NT2/D1 (cell line): ENCODE results near the gene RSPH10B2.
A peak's percentile ranks its signal among the peaks of the same experiment; 100 is the strongest.
"Not testable (repeated sequence)": the region's sequence is repeated elsewhere in the genome, so short reads cannot be mapped to it uniquely, and the experiment has no call there.

Experiments used
- DNase-seq: peaks from one replicate; pipeline ENCODE4 v3.0.0-alpha.2; 2011; ENCODE audit warnings: low read depth, low spot score
- H3K27me3 ChIP-seq: 2 replicates; pipeline ENCODE4 v1.6.0; 2011; ENCODE audit warnings: mild to moderate bottlenecking; ENCODE audit not compliant: insufficient read length, insufficient read depth
- H3K36me3 ChIP-seq: 2 replicates; pipeline ENCODE4 v1.6.1; 2011; ENCODE audit warnings: mild to moderate bottlenecking, low read length, mixed read lengths; ENCODE audit not compliant: insufficient read depth, insufficient read length
- H3K4me1 ChIP-seq: 2 replicates; pipeline ENCODE4 v1.5.1; 2011; ENCODE audit not compliant: insufficient read depth, insufficient read length
- H3K4me3 ChIP-seq: 2 replicates; pipeline ENCODE4 v1.5.1; 2011; ENCODE audit warnings: low read depth; ENCODE audit not compliant: insufficient read length
- H3K9ac ChIP-seq: 2 replicates; pipeline ENCODE4 v1.6.0; 2011; ENCODE audit warnings: low read depth; ENCODE audit not compliant: insufficient read length
- H3K9me3 ChIP-seq: 2 replicates; pipeline ENCODE4 v1.5.1; 2011; ENCODE audit warnings: mild to moderate bottlenecking, low read length; ENCODE audit not compliant: insufficient read depth

RSPH10B2 gene

GRCh38 chr7:6813011-6813410 lies 59.1 kb downstream of the RSPH10B2 start:
- peaks cover 28% of the 10 kb centered on the region for H3K36me3 ChIP-seq
- not testable (repeated sequence) for H3K9ac ChIP-seq, H3K9me3 ChIP-seq, H3K4me1 ChIP-seq, H3K27me3 ChIP-seq, H3K4me3 ChIP-seq, DNase-seq

- not testable (repeated sequence) for H3K9ac ChIP-seq, H3K4me1 ChIP-seq, H3K9me3 ChIP-seq, H3K27me3 ChIP-seq, DNase-seq, H3K4me3 ChIP-seq
- peaks cover 28% of the 10 kb centered on the region for H3K36me3 ChIP-seq
Measured at GRCh38 chr7:6815470-6815869, 61.6 kb downstream of the RSPH10B2 start.

GRCh38 chr7:6821622-6822021 lies 67.7 kb downstream of the RSPH10B2 start:
- H3K4me3 ChIP-seq, H3K9me3 ChIP-seq, H3K27me3 ChIP-seq, DNase-seq, H3K4me1 ChIP-seq, H3K9ac ChIP-seq: not testable (repeated sequence)
- peaks cover 24% of the 10 kb centered on the region for H3K36me3 ChIP-seq

GRCh38 chr7:6825236-6826125 lies 71.6 kb downstream of the RSPH10B2 start:
- Histone ChIP-seq H3K4me3 (peak overlapping the region; percentile 39), H3K36me3 (peaks cover 15% of the 10 kb centered on the region)
- H3K9ac ChIP-seq, H3K27me3 ChIP-seq, H3K9me3 ChIP-seq, H3K4me1 ChIP-seq, DNase-seq: not testable (repeated sequence)

- not testable (repeated sequence) for H3K27me3 ChIP-seq
- peak within 1 kb of the TSS; percentile 74 for H3K9ac ChIP-seq
- peak; percentile 78 for DNase-seq
Measured at GRCh38 chr7:6826151-6826550, 72.2 kb downstream of the RSPH10B2 start, which contains the start of gene CCZ1B. TSS of gene CCZ1B (minus strand) at chr7:6826275. CDS start at chr7:6826197, 78 bp downstream.

GRCh38 chr7:6827180-6827579 lies 73.3 kb downstream of the RSPH10B2 start:
- not testable (repeated sequence) for H3K4me3 ChIP-seq, H3K9ac ChIP-seq, H3K9me3 ChIP-seq, H3K36me3 ChIP-seq, H3K27me3 ChIP-seq, H3K4me1 ChIP-seq
- DNase-seq: peak; percentile 28

More at GRCh38 chr7:6826151-6826550, 72.2 kb downstream of the RSPH10B2 start, which contains the start of gene CCZ1B:
- Histone ChIP-seq H3K36me3 (peaks cover 14% of the 10 kb centered on the region), H3K4me3 (peak within 1 kb of the TSS; percentile 42)
- H3K4me1 ChIP-seq, H3K9me3 ChIP-seq: not testable (repeated sequence)

- not testable (repeated sequence) for H3K9me3 ChIP-seq, H3K9ac ChIP-seq, H3K36me3 ChIP-seq
Measured at GRCh38 chr7:6829616-6830015, 75.7 kb downstream of the RSPH10B2 start.

GRCh38 chr7:6830026-6830425 lies 76.1 kb downstream of the RSPH10B2 start:
- not testable (repeated sequence) for H3K4me1 ChIP-seq, DNase-seq, H3K9me3 ChIP-seq, H3K36me3 ChIP-seq, H3K27me3 ChIP-seq, H3K4me3 ChIP-seq, H3K9ac ChIP-seq

More at GRCh38 chr7:6829616-6830015, 75.7 kb downstream of the RSPH10B2 start:
- DNase-seq, H3K4me3 ChIP-seq, H3K27me3 ChIP-seq, H3K4me1 ChIP-seq: not testable (repeated sequence)
